HCT116 (cell line): ENCODE measurements around the gene MIPEP. TPM values are rescaled to one million over a fixed set of nuclear protein-coding genes. Genes with fewer than 3 reads are reported as not detected.

ENCODE experiments used
- ATAC-seq: fragments of 200-7000 bp; cut with Tn5 transposase; 2 replicates; pipeline ENCODE4 v1.9.1; 2020; ENCODE audit warnings: mild to moderate bottlenecking, moderate library complexity
- BruUV-seq: library from RNA; stranded (reverse); fragments of 400-500 nt; replicated peaks from 2 replicates; lab custom pipeline; 2021; lab: Mats Ljungman, UMichigan
- CTCF ChIA-PET: fragments of 300-600 bp; sonication (Branson Sonifier 250); formaldehyde crosslinking; loops from one replicate; lab custom pipeline; 2021; ENCODE audit warnings: antibody characterized with exemption; lab: Charles Lee
- POLR2A ChIA-PET: fragments of 300-600, 350-600 bp; sonication (Branson Sonifier 250); formaldehyde crosslinking; loops from one replicate; lab custom pipeline; 2021; ENCODE audit warnings: antibody characterized with exemption; lab: Charles Lee
- RAD21 ChIA-PET, 2 experiments: fragments of 300-600 bp; sonication (Branson Sonifier 250); formaldehyde crosslinking; loops; one replicate each; lab custom pipeline; 2023; ENCODE audit warnings: low total read pairs in 2 of 2; ENCODE audit not compliant: uncharacterized antibody in 2 of 2, unreplicated experiment in 2 of 2, low non-redundant PET in 1 of 2; lab: Charles Lee
- DNase-seq: peaks from one replicate; pipeline ENCODE4 v3.0.0-alpha.2; 2010; ENCODE audit warnings: low read depth, low spot score
- H2AFZ ChIP-seq: fragments of 200-600 bp; shearing (Covaris generic), sonication (generic); 2 replicates; pipeline ENCODE4 v1.6.1; 2017; ENCODE audit warnings: low read depth, mixed run types, mixed read lengths, antibody characterized with exemption, low read length; ENCODE audit not compliant: poor library complexity, severe bottlenecking
- H3K27ac ChIP-seq: 2 replicates; pipeline ENCODE4 v1.5.1; 2012; ENCODE audit warnings: low read depth, low read length
- H3K27me3 ChIP-seq: fragments of 200-600 bp; sonication (generic); 2 replicates; pipeline ENCODE4 v1.6.1; 2016; ENCODE audit warnings: mixed run types, low read length, mixed read lengths; ENCODE audit not compliant: insufficient read depth
- H3K36me3 ChIP-seq, 2 experiments: fragments of 200-500 bp in 1 of 2; fragments of 200-600 bp in 1 of 2; sonication (Bioruptor generic) in 1 of 2; sonication (generic) in 1 of 2; 2 replicates each; pipeline versions ENCODE4 v1.5.1 to v1.6.1; 2014 to 2016; ENCODE audit warnings: low read length in 2 of 2, inconsistent platforms in 1 of 2, mixed read lengths in 1 of 2, mixed run types in 1 of 2; ENCODE audit not compliant: insufficient read depth in 2 of 2, control insufficient read depth in 1 of 2
- H3K4me1 ChIP-seq, 2 experiments: fragments of 200-600 bp in 1 of 2; sonication (generic) in 1 of 2; 2 replicates each; pipeline versions ENCODE4 v1.5.1 to v1.6.1; 2012 to 2017; ENCODE audit warnings: low read length in 2 of 2, inconsistent platforms in 1 of 2, mild to moderate bottlenecking in 1 of 2, mixed read lengths in 1 of 2, mixed run types in 1 of 2, moderate library complexity in 1 of 2; ENCODE audit not compliant: insufficient read depth in 2 of 2, control insufficient read depth in 1 of 2
- H3K4me2 ChIP-seq: fragments of 200-600 bp; sonication (generic); 2 replicates; pipeline ENCODE4 v1.6.1; 2017; ENCODE audit warnings: mixed run types, low read length, mixed read lengths
- H3K4me3 ChIP-seq, 2 experiments: fragments of 200-600 bp in 1 of 2; sonication (generic) in 1 of 2; replicated peaks in 1 of 2; 2 replicates each; pipeline ENCODE4 v1.5.1; 2011 to 2016; ENCODE audit warnings: low read length in 2 of 2, control low read depth in 1 of 2, low read depth in 1 of 2, mild to moderate bottlenecking in 1 of 2, mixed read lengths in 1 of 2, mixed run types in 1 of 2
- H3K79me2 ChIP-seq: fragments of 200-600 bp; sonication (generic); 2 replicates; pipeline ENCODE4 v1.6.1; 2017; ENCODE audit warnings: mild to moderate bottlenecking, mixed run types, low read length, moderate library complexity, mixed read lengths; ENCODE audit not compliant: insufficient read depth
- H3K9ac ChIP-seq: fragments of 200-600 bp; sonication (generic); 2 replicates; pipeline ENCODE4 v1.6.1; 2016; ENCODE audit warnings: low read length, mixed read lengths
- H3K9me2 ChIP-seq: fragments of 200-600 bp; sonication (generic), shearing (Covaris generic); 2 replicates; pipeline ENCODE4 v1.6.1; 2017; ENCODE audit warnings: mixed run types, mild to moderate bottlenecking, moderate library complexity; ENCODE audit not compliant: insufficient read depth
- H3K9me3 ChIP-seq, 2 experiments: fragments of 200-500 bp in 1 of 2; fragments of 200-600 bp in 1 of 2; sonication (Bioruptor generic) in 1 of 2; sonication (generic) in 1 of 2; 2 replicates each; pipeline ENCODE4 v1.6.1; 2014 to 2017; ENCODE audit warnings: low read length in 2 of 2, mixed read lengths in 2 of 2, inconsistent platforms in 1 of 2, low read depth in 1 of 2, mild to moderate bottlenecking in 1 of 2, mixed run types in 1 of 2, moderate library complexity in 1 of 2; ENCODE audit not compliant: control insufficient read depth in 1 of 2, insufficient read depth in 1 of 2
- H4K20me1 ChIP-seq: fragments of 200-600 bp; sonication (generic), shearing (Covaris generic); 2 replicates; pipeline ENCODE4 v1.6.1; 2017; ENCODE audit warnings: mixed run types, mild to moderate bottlenecking, moderate library complexity; ENCODE audit not compliant: insufficient read depth
- CBX3 ChIP-seq: IDR thresholded peaks from 2 replicates; pipeline ENCODE4 v1.6.1; 2012; ENCODE audit warnings: low read depth
- CEBPB ChIP-seq: IDR thresholded peaks from 2 replicates; pipeline ENCODE4 v1.6.1; 2012; ENCODE audit warnings: low read depth
- EGR1 ChIP-seq: IDR thresholded peaks from 2 replicates; pipeline ENCODE4 v1.6.1; 2012; ENCODE audit warnings: low read depth
- ELF1 ChIP-seq: IDR thresholded peaks from 2 replicates; pipeline ENCODE4 v1.6.1; 2012; ENCODE audit warnings: low read depth, borderline replicate concordance
- FOSL1 ChIP-seq: IDR thresholded peaks from 2 replicates; pipeline ENCODE4 v1.6.1; 2012; ENCODE audit warnings: low read depth
- POLR2A ChIP-seq: IDR thresholded peaks from 2 replicates; pipeline ENCODE4 v1.7.0; 2011; ENCODE audit warnings: borderline replicate concordance; ENCODE audit not compliant: insufficient read depth, insufficient read length; ENCODE audit errors: extremely low read depth
- SIN3A ChIP-seq: IDR thresholded peaks from 2 replicates; pipeline ENCODE4 v1.6.1; 2012; ENCODE audit warnings: low read depth
- SP1 ChIP-seq: IDR thresholded peaks from 2 replicates; pipeline ENCODE4 v1.6.1; 2012; ENCODE audit warnings: low read depth
- TCF7L2 ChIP-seq: IDR thresholded peaks from 2 replicates; pipeline ENCODE4 v1.7.0; 2011; ENCODE audit warnings: borderline replicate concordance, inconsistent platforms; ENCODE audit not compliant: insufficient read depth, insufficient read length; ENCODE audit errors: extremely low read depth
- YY1 ChIP-seq: IDR thresholded peaks from 2 replicates; pipeline ENCODE4 v1.6.1; 2011; ENCODE audit warnings: low read length, low read depth, moderate library complexity, mild to moderate bottlenecking; ENCODE audit not compliant: insufficient replicate concordance; ENCODE audit errors: extremely low read depth
- ZFX ChIP-seq: fragments of 450-650 bp; IDR thresholded peaks from 2 replicates; pipeline ENCODE4 v1.6.1; 2017
- ZNF274 ChIP-seq: fragments of 200-500 bp; sonication (Bioruptor generic); IDR thresholded peaks from 2 replicates; pipeline ENCODE4 v1.6.1; 2014; ENCODE audit warnings: mild to moderate bottlenecking, low read depth, low read length, inconsistent platforms
- intact Hi-C: fragments of 100-400 bp; cut with micrococcal nuclease; formaldehyde crosslinking; loops from 2 replicates; pipeline ENCODE4 v1.10.0; 2022
- total RNA-seq: library from RNA; stranded (reverse); gene quantifications from one replicate; pipeline ENCODE4 v1.2.1, GENCODE V29; 2021; ENCODE audit not compliant: unreplicated experiment
- TF ChIP-seq, protein P1 (sequence below): IDR thresholded peaks from 2 replicates; pipeline ENCODE4 v1.6.1; 2012; ENCODE audit warnings: low read depth
- TF ChIP-seq, protein P2 (sequence below): IDR thresholded peaks from 2 replicates; pipeline ENCODE4 v1.6.1; 2012
- TF ChIP-seq, protein P3 (sequence below): IDR thresholded peaks from 2 replicates; pipeline ENCODE4 v1.6.1; 2011; ENCODE audit warnings: mild to moderate bottlenecking, low read length, moderate library complexity; ENCODE audit not compliant: insufficient replicate concordance; ENCODE audit errors: extremely low read depth

The MIPEP gene
- total RNA-seq, 1 experiment from 2014 or later: 33.3 TPM

DNA sequence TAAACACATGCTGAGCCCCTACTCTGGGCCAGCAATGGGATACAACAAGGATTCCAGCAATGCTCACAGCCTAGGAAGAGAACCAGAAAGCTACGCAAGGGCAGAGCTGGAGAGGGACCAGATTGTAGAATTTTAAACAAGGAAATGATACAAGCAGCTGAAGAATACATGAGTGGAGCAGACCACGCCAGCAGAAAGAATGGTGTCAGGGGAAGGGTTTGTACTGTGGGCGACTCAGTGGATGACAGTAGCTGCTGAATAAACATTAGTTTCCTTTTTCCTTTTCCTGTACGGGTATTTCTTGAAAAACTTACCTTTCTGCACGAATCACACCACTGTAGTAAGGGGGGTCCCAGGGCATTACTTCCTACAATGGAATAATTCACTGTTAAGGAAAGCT lies 30.7 kb downstream of the MIPEP start:
- Histone ChIP-seq H3K9ac (no peak overlapping the region), H3K9me3 (no peaks in the 10 kb centered on the region), H3K36me3 (peaks cover 0 to 2% of the 10 kb centered on the region in 2 experiments; a peak in 1 of 4 replicates), H3K9me2 (no peaks in the 10 kb centered on the region), H3K4me3 (no peak overlapping the region), H3K27me3 (no peaks in the 10 kb centered on the region), H3K79me2 (no peaks in the 10 kb centered on the region), H3K27ac (no peak overlapping the region), H4K20me1 (no peaks in the 10 kb centered on the region), H3K4me1 (no peaks in the 10 kb centered on the region), H2AFZ (no peak overlapping the region), H3K4me2 (no peak overlapping the region)
- intact Hi-C loops: no loop called here
- no peak for TF ChIP-seq TCF7L2
- TF ChIP-seq SP1: no peak
- TF ChIP-seq, protein P1, sequence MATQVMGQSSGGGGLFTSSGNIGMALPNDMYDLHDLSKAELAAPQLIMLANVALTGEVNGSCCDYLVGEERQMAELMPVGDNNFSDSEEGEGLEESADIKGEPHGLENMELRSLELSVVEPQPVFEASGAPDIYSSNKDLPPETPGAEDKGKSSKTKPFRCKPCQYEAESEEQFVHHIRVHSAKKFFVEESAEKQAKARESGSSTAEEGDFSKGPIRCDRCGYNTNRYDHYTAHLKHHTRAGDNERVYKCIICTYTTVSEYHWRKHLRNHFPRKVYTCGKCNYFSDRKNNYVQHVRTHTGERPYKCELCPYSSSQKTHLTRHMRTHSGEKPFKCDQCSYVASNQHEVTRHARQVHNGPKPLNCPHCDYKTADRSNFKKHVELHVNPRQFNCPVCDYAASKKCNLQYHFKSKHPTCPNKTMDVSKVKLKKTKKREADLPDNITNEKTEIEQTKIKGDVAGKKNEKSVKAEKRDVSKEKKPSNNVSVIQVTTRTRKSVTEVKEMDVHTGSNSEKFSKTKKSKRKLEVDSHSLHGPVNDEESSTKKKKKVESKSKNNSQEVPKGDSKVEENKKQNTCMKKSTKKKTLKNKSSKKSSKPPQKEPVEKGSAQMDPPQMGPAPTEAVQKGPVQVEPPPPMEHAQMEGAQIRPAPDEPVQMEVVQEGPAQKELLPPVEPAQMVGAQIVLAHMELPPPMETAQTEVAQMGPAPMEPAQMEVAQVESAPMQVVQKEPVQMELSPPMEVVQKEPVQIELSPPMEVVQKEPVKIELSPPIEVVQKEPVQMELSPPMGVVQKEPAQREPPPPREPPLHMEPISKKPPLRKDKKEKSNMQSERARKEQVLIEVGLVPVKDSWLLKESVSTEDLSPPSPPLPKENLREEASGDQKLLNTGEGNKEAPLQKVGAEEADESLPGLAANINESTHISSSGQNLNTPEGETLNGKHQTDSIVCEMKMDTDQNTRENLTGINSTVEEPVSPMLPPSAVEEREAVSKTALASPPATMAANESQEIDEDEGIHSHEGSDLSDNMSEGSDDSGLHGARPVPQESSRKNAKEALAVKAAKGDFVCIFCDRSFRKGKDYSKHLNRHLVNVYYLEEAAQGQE: no peak
- TF ChIP-seq POLR2A: no peak
- no peak for TF ChIP-seq ZNF274
- TF ChIP-seq ELF1: no peak
- TF ChIP-seq, protein P2, sequence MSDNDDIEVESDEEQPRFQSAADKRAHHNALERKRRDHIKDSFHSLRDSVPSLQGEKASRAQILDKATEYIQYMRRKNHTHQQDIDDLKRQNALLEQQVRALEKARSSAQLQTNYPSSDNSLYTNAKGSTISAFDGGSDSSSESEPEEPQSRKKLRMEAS: no peak
- TF ChIP-seq CEBPB: no peak
- TF ChIP-seq EGR1: no peak
- TF ChIP-seq SIN3A: no peak
- TF ChIP-seq, protein P3, sequence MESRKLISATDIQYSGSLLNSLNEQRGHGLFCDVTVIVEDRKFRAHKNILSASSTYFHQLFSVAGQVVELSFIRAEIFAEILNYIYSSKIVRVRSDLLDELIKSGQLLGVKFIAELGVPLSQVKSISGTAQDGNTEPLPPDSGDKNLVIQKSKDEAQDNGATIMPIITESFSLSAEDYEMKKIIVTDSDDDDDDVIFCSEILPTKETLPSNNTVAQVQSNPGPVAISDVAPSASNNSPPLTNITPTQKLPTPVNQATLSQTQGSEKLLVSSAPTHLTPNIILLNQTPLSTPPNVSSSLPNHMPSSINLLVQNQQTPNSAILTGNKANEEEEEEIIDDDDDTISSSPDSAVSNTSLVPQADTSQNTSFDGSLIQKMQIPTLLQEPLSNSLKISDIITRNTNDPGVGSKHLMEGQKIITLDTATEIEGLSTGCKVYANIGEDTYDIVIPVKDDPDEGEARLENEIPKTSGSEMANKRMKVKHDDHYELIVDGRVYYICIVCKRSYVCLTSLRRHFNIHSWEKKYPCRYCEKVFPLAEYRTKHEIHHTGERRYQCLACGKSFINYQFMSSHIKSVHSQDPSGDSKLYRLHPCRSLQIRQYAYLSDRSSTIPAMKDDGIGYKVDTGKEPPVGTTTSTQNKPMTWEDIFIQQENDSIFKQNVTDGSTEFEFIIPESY: no peak
- no peak for TF ChIP-seq YY1
- no peak for TF ChIP-seq FOSL1
- TF ChIP-seq ZFX: no peak
- TF ChIP-seq CBX3: no peak
- ChIA-PET CTCF (no interaction called here), POLR2A (no interaction called here), RAD21 (no interaction called here)
- ATAC-seq (no peak), DNase-seq (no peak)
- BruUV-seq: no TSS peak
